OCI-LY3 (cell line): Measurements from ENCODE around the gene DMRT1.
"Not testable (repeated sequence)": the region's sequence is repeated elsewhere in the genome, so short reads cannot be mapped to it uniquely, and the experiment has no call there.

ENCODE experiments used
- H2AFZ ChIP-seq: fragments of 200-600, 300-600 bp; shearing (Covaris generic); 2 replicates; pipeline ENCODE4 v1.6.0; 2014; ENCODE audit warnings: antibody characterized with exemption, low read depth, low read length
- H3K27ac ChIP-seq: fragments of 200-600, 300-600 bp; sonication (generic); 2 replicates; pipeline ENCODE4 v1.5.1; 2014; ENCODE audit warnings: mild to moderate bottlenecking, low read length, moderate library complexity, mixed read lengths
- H3K27me3 ChIP-seq: fragments of 200-600, 300-600 bp; sonication (generic); 2 replicates; pipeline ENCODE4 v1.6.1; 2014; ENCODE audit warnings: low read depth, low read length, mixed read lengths
- H3K36me3 ChIP-seq: fragments of 200-600, 300-600 bp; sonication (generic); replicated peaks from 2 replicates; pipeline ENCODE3; 2014; ENCODE audit warnings: low read depth, low read length, mixed read lengths
- H3K4me1 ChIP-seq: fragments of 300-600, 200-600 bp; sonication (generic); 2 replicates; pipeline ENCODE4 v1.6.1; 2014; ENCODE audit warnings: low read length, mixed read lengths
- H3K4me2 ChIP-seq: fragments of 200-600, 300-600 bp; sonication (generic); 2 replicates; pipeline ENCODE4 v1.6.1; 2014; ENCODE audit warnings: low read length, mixed read lengths
- H3K4me3 ChIP-seq: fragments of 300-600, 200-600 bp; sonication (generic); 2 replicates; pipeline ENCODE4 v1.5.1; 2014; ENCODE audit warnings: antibody characterized with exemption, mild to moderate bottlenecking, low read length, moderate library complexity
- H3K79me2 ChIP-seq: fragments of 300-600, 200-600 bp; shearing (Covaris generic); 2 replicates; pipeline ENCODE4 v1.6.1; 2014; ENCODE audit warnings: mild to moderate bottlenecking, low read length, mixed read lengths
- H3K9ac ChIP-seq: fragments of 300-600, 200-600 bp; shearing (Covaris generic); 2 replicates; pipeline ENCODE4 v1.6.0; 2014; ENCODE audit warnings: mild to moderate bottlenecking, low read length, moderate library complexity
- H3K9me3 ChIP-seq: fragments of 200-600, 300-600 bp; shearing (Covaris generic); 2 replicates; pipeline ENCODE4 v1.6.1; 2014; ENCODE audit warnings: low read length, mixed read lengths; ENCODE audit not compliant: insufficient read depth
- H4K20me1 ChIP-seq: fragments of 200-600, 300-600 bp; sonication (generic); 2 replicates; pipeline ENCODE4 v1.6.1; 2016; ENCODE audit warnings: low read length, mixed read lengths; ENCODE audit not compliant: insufficient read depth
- EZH2phosphoT487 ChIP-seq: fragments of 200-600 bp; shearing (Covaris generic); IDR thresholded peaks from 2 replicates; pipeline ENCODE4 v1.6.1; 2018; ENCODE audit warnings: antibody characterized with exemption, mixed run types, low read depth
- TF ChIP-seq, protein P1 (sequence below): fragments of 200-600, 300-600 bp; sonication (generic); IDR thresholded peaks from 2 replicates; pipeline ENCODE4 v1.5.1; 2014; ENCODE audit warnings: antibody characterized with exemption, low read length, low read depth

Gene DMRT1

DNA sequence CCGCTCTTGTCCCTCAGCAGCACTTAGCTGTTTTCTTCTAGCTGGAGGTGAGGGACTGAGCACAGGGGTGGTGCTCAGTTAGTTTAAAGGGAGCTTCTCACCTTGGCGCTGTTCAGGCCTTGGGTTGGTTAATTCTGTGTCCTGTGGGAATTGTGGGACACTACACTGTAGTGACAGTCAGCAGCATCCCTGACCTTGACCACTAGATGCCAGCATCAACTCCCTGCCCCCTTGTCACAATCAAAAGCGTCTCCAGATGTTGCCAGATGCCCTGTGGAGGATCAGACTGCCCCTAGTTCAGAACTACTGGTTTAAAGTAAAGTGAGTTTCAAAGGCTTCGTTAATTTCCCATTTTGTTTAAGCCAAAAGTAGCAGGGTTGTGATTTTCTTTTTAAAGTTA lies 69.5 kb downstream of the DMRT1 start:
- Histone ChIP-seq H3K36me3 (no peaks in the 10 kb centered on the region), H3K9ac (no peak overlapping the region), H3K27ac (no peak overlapping the region), H3K27me3 (peaks cover 44% of the 10 kb centered on the region), H3K4me1 (no peaks in the 10 kb centered on the region), H3K4me3 (no peak overlapping the region), H3K9me3 (no peaks in the 10 kb centered on the region), H3K4me2 (no peak overlapping the region), H4K20me1 (no peaks in the 10 kb centered on the region), H2AFZ (no peak overlapping the region), H3K79me2 (no peaks in the 10 kb centered on the region)
- TF ChIP-seq, protein P1, sequence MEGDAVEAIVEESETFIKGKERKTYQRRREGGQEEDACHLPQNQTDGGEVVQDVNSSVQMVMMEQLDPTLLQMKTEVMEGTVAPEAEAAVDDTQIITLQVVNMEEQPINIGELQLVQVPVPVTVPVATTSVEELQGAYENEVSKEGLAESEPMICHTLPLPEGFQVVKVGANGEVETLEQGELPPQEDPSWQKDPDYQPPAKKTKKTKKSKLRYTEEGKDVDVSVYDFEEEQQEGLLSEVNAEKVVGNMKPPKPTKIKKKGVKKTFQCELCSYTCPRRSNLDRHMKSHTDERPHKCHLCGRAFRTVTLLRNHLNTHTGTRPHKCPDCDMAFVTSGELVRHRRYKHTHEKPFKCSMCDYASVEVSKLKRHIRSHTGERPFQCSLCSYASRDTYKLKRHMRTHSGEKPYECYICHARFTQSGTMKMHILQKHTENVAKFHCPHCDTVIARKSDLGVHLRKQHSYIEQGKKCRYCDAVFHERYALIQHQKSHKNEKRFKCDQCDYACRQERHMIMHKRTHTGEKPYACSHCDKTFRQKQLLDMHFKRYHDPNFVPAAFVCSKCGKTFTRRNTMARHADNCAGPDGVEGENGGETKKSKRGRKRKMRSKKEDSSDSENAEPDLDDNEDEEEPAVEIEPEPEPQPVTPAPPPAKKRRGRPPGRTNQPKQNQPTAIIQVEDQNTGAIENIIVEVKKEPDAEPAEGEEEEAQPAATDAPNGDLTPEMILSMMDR, result peak; percentile 28; the same call in 1 of the 2 replicates
- TF ChIP-seq EZH2phosphoT487, result no peak

DNA sequence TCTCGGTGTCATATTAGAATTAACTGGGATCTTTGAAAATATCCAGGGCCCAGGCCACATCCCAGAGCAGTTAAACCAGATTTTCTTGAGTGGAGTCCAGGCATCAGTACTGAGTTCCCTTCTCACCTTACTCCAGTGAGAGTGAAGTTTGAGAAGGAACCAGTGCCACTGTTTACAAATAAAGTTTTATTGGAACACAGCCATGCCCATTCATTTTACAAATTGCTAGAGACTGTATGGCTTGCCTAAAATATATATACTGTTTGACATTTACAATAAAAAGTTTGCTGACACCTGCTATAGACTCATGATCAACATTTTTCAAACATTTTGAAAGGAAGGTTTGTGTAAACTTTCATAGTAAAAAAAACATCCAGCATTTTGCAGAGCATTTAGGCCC lies 71.3 kb downstream of the DMRT1 start:
- Histone ChIP-seq H3K9me3 (no peaks in the 10 kb centered on the region), H3K4me1 (no peaks in the 10 kb centered on the region), H3K4me3 (no peak overlapping the region), H3K9ac (no peak overlapping the region), H4K20me1 (no peaks in the 10 kb centered on the region), H3K36me3 (no peaks in the 10 kb centered on the region), H3K27me3 (peaks cover 26% of the 10 kb centered on the region), H3K4me2 (no peak overlapping the region), H2AFZ (no peak overlapping the region), H3K79me2 (no peaks in the 10 kb centered on the region), H3K27ac (no peak overlapping the region)
- TF ChIP-seq, protein P1, result no peak
- no peak for TF ChIP-seq EZH2phosphoT487

DNA sequence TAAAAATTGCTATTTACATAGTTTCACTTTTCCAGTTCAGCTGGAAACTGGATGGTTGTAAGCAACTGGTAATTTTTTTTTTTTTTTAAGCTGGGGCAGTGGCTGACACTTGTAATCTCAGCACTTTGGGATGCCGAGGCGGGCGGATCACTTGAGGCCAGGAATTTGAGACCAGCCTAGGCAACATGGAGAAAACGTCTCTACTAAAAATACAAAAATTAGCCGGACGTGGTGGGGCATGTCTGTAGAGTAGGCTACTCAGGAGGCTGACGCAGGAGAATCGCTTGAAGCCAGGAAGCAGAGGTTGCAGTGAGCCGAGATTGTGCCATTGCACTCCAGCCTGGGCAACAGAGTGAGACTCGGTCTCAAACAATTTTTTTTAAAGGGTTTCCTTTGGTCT lies 72.0 kb downstream of the DMRT1 start:
- not testable (repeated sequence) for H4K20me1 ChIP-seq, H3K36me3 ChIP-seq, H3K4me3 ChIP-seq

DNA sequence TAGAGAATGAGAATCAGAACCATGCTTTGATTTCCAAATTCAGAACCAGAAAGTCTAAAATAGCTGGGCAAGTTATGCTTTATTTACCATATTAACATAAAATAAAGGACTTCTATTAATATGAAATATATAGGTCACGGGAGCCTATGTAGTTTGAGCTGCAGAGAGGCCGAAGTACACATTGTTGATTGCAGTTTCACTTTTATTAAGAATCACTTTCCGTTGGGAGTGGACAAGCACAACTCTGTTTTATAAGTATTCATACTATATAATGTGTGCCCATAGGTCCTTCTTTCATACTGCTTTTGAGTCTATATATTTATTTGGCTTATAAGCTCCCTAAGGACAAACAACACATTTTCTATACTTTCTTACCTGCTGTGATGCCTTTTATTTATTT lies 76.2 kb downstream of the DMRT1 start:
- no peak overlapping the region for H3K4me2 ChIP-seq
- H2AFZ ChIP-seq, result no peak overlapping the region
- no peaks in the 10 kb centered on the region for H3K79me2 ChIP-seq
- H3K36me3 ChIP-seq, result no peaks in the 10 kb centered on the region
- H4K20me1 ChIP-seq, result no peaks in the 10 kb centered on the region
- H3K27me3 ChIP-seq, result peaks cover 5% of the 10 kb centered on the region; the same call in 1 of the 2 replicates
- TF ChIP-seq EZH2phosphoT487, result no peak
- TF ChIP-seq, protein P1, result no peak
- H3K9me3 ChIP-seq, result no peaks in the 10 kb centered on the region
- H3K9ac ChIP-seq, result no peak overlapping the region
- H3K4me3 ChIP-seq, result no peak overlapping the region
- H3K27ac ChIP-seq, result no peak overlapping the region
- no peaks in the 10 kb centered on the region for H3K4me1 ChIP-seq

More for the DNA sequence above, 72.0 kb downstream of the DMRT1 start:
- not testable (repeated sequence) for H3K4me1 ChIP-seq, H3K79me2 ChIP-seq, H2AFZ ChIP-seq, H3K9me3 ChIP-seq, H3K9ac ChIP-seq, H3K27ac ChIP-seq, H3K4me2 ChIP-seq
- peaks cover 20% of the 10 kb centered on the region for H3K27me3 ChIP-seq

DNA sequence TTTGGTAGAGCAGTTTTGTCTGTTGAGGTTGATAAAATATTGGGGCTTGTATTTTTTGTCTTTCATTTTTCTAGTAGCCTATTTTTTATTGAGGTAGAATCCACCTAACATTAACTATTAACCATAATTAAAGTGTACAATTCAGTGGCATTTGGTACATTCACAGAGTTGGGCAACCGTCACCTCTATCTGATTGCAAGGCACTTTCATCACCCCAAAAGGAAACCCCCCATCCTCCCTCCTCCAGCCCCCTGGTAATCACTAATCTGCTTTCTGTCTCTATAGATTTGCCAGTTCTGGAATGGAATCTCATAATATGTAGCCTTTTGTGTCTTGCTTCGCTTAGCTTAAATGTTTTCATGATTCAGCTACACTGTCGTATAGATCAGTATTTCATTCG lies 79.4 kb downstream of the DMRT1 start:
- Histone ChIP-seq H2AFZ (no peak overlapping the region), H3K4me2 (no peak overlapping the region), H3K27me3 (peaks cover 5% of the 10 kb centered on the region; the same call in 1 of the 2 replicates), H3K36me3 (no peaks in the 10 kb centered on the region), H3K27ac (no peak overlapping the region), H3K9ac (no peak overlapping the region), H4K20me1 (no peaks in the 10 kb centered on the region), H3K79me2 (no peaks in the 10 kb centered on the region), H3K4me1 (no peaks in the 10 kb centered on the region), H3K4me3 (no peak overlapping the region), H3K9me3 (no peaks in the 10 kb centered on the region)
- TF ChIP-seq, protein P1, result no peak
- TF ChIP-seq EZH2phosphoT487, result no peak
